Left colon (tissue), 2 donors: ENCODE measurements around the gene METTL25B. TPM values are rescaled to one million over a fixed set of nuclear protein-coding genes. Genes with fewer than 3 reads are reported as not detected.

Source experiments
- ATAC-seq: fragments of 200-7000 bp; cut with Tn5 transposase; one replicate; pipeline ENCODE4 v1.9.1; 2020; ENCODE audit warnings: mild to moderate bottlenecking, moderate library complexity
- DNase-seq, 2 donors: peaks; one replicate each; pipeline ENCODE4 v3.0.0-alpha.2; 2020
- intact Hi-C, 2 donors: fragments of 100-400 bp; cut with DNase I in 1 of 2; cut with micrococcal nuclease in 1 of 2; formaldehyde crosslinking; loops; one replicate each; pipeline versions ENCODE4 v1.11.2 to v1.14.0; 2022; cut with DNase I, micrococcal nuclease
- total RNA-seq, 2 donors: library from RNA; stranded (reverse); fragmentation: NEBNext Ultra II Directional; extraction: Animal tissue kit (Norgen Biotek cat#: 25700); gene quantifications; one replicate each; pipeline ENCODE4 v1.2.1, GENCODE V29; 2021
- donor health status: DM: no; HTN: no; CAD: no.
- donor health status: DM: yes; HTN: yes; CAD: no.

METTL25B gene
- total RNA-seq, 2 donors from 2014 or later: 40.6 to 47.9 TPM

GRCh38 chr1:156781585-156782186 is 53.4 kb downstream of the METTL25B start:
- intact Hi-C loops: no loop called here
- DNase-seq (no peak), ATAC-seq (no peak)

- ATAC-seq: no peak
- intact Hi-C loops: no loop called here
- no peak for DNase-seq
These were observed 57.2 kb downstream of the METTL25B start for GRCh38 chr1:156785458-156785857.

Other genes with a start within 250 kb of the METTL25B start
- gene MEF2D, start 227.7 kb upstream of the METTL25B start, total RNA-seq: 10 to 100 TPM; 45.9 to 66.4 TPM
- gene IQGAP3, start 155.9 kb upstream of the METTL25B start, total RNA-seq: 10 to 100 TPM in 1 of 2 donors, 1 to 10 TPM in 1; 2.8 to 10.5 TPM
- gene TTC24, start 148.7 kb upstream of the METTL25B start, total RNA-seq: under 1 TPM in 1 of 2 donors, not detected in 1; 0.28 TPM
- 10 to 100 TPM; 78.0 to 87.7 TPM for gene NAXE, start 136.7 kb upstream of the METTL25B start, total RNA-seq
- gene GPATCH4, start 127.0 kb upstream of the METTL25B start, total RNA-seq: 10 to 100 TPM; 13.8 to 20.1 TPM
- not detected for gene HAPLN2, start 109.1 kb upstream of the METTL25B start, total RNA-seq
- not detected for gene BCAN, start 86.4 kb upstream of the METTL25B start, total RNA-seq
- 1 to 10 TPM; 3.6 to 6.8 TPM for gene NES, start 51.1 kb upstream of the METTL25B start, total RNA-seq
- under 1 TPM; 0.73 to 0.98 TPM for gene CRABP2, start 22.9 kb upstream of the METTL25B start, total RNA-seq
- 10 to 100 TPM; 24.2 to 28.3 TPM for gene ISG20L2, start 297 bp downstream of the METTL25B start, total RNA-seq
- gene MRPL24, start 12.6 kb downstream of the METTL25B start, total RNA-seq: 10 to 100 TPM; 37.7 to 60.2 TPM
- 100 to 1,000 TPM; 198 to 243 TPM for gene HDGF, start 23.2 kb downstream of the METTL25B start, total RNA-seq
- gene PRCC, start 39.1 kb downstream of the METTL25B start, total RNA-seq: 10 to 100 TPM; 51.2 to 59.6 TPM
- 1 to 10 TPM; 1.4 to 2.4 TPM for gene SH2D2A, start 88.4 kb downstream of the METTL25B start, total RNA-seq
- gene INSRR, start 130.6 kb downstream of the METTL25B start, total RNA-seq: not detected
- gene NTRK1, start 132.4 kb downstream of the METTL25B start, total RNA-seq: under 1 TPM in 1 of 2 donors, not detected in 1; 0.95 TPM
- 1 to 10 TPM; 2.0 to 2.9 TPM for gene PEAR1, start 165.2 kb downstream of the METTL25B start, total RNA-seq
- not detected for gene LRRC71, start 192.2 kb downstream of the METTL25B start, total RNA-seq